HG02885 (cell line): ENCODE measurements around the gene BPIFB6.

ENCODE experiments used
- ATAC-seq: cut with Tn5 transposase; IDR thresholded peaks from one replicate; pipeline ENCODE4 v1.9.1; 2021; ENCODE audit warnings: mild to moderate bottlenecking; ENCODE audit not compliant: unreplicated experiment, poor library complexity

Gene BPIFB6

DNA sequence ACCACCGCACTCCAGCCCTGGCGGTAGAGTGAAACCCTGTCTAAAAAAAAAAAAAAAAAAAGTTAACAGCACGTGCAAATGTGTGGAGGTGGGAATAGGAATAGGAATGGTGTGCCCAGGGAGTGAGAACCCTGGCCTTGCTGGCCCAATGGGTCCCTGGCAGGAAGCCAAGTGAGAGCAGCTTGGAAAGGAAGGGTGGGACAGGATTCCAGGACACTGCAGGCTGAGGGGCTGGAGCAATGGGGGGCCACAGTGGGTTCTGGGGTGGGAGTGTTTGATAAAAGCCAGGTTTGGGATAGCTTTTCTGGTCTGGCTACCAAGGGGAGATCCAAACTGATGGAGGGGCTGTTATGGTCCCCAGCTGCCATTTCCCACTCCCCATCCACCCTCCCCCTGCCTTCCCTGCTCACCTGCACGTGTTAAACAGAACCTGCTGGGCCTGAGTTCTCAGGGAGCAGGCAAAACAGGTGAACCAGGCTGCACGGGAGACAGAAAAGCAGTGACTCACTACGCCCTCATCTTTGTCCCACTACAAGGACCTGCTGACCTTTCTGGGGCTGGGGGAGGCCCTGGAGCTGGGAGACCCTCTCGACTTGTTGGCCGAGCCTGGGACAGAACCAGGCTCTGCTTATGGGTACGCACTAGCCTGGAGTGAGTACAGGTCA, 30.5 kb upstream of the BPIFB6 start:
- ATAC-seq = no peak

GRCh38 chr20:33002087-33002808, 29.2 kb upstream of the BPIFB6 start:
- ATAC-seq = no peak

DNA sequence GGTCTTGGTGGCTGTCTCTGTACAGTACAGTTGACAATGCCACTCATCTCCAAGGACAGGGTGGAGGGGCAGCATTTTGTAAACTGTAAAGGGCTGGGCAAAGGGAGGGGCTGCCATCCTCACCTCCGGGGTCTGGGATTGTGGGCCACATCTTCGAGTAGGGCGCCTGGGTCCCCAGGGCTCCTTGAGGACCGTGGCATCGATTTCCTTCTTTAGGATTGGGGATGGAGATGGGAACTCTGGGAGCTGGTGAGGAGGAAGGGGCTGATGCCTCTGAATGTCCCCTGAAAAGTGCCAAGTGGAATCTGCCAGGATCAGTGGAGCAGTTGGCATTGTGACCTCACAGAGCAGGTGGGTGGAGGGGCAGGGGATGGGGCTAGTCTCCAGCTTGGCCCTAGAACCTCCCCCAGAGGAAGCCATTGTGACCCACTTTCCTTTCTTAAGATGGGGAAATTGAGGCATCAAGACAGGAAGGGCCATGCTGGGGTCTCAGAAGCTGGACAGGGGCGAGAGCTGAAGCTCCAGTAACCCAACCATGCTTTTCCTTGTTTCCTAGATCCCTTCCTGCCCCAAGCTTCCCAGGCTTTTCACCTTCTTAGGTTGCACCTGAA, 27.2 kb upstream of the BPIFB6 start, which contains the start of gene SUN5:
SUN5 (minus strand) TSS at position 293 of the 611 bp plus-strand sequence; CDS start at position 200, 93 bp downstream.
- ATAC-seq = no peak

- no peak for ATAC-seq
These were observed 26.3 kb upstream of the BPIFB6 start for GRCh38 chr20:33005132-33005566.

GRCh38 chr20:33005908-33006775, 25.3 kb upstream of the BPIFB6 start:
- no peak for ATAC-seq

GRCh38 chr20:33006776-33007375, 24.6 kb upstream of the BPIFB6 start:
- ATAC-seq = no peak

DNA sequence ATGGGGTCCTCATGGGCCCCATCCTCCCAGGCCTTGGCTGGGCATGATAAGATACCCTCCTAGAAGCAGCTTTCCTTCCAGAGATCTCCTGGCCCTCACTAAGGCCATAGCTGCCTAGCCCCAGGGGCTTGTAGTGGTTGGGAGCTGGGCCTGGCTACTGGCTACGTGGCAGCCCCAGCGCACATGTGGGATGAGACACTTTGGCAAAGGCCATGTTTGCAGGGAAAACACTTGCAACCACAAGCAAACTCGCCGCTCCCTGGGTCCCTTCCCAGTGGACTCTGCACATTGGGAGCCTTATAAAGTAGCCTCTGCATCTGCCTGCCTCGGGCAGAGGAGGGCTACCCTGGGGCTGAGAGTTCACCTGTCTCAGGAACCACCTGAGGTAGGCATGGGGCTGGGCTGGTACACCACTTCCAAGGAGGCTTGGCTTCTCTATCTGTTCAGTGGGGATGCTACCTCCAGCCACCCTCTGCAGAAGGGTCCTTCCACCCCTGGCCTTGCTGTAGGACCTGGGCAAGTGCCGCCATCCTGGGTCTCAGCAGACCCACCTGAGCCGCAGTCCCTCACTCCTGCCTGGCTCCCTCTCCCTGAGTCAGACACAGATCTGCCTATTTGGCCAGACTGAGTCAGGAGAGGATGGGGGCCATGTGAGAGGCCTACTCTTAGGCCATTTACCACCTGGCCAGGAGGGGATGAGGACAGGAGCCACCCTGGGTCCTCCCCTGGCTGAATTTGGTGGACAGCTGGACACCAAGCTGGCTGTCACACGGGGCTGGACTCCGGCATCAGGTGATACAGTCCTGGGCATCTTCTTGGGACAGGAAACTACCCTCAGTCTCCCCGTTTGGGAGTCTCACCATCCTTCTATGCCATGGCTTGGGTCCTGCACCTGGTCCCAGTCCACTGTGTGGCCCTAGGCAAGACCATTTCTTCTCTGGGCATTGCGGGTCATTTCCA, 23.8 kb upstream of the BPIFB6 start, which contains the start of gene BPIFB2:
BPIFB2 (plus strand) TSS at position 329 of the 960 bp plus-strand sequence. CDS start 871 bp downstream, outside the sequence.
- ATAC-seq = no peak

DNA sequence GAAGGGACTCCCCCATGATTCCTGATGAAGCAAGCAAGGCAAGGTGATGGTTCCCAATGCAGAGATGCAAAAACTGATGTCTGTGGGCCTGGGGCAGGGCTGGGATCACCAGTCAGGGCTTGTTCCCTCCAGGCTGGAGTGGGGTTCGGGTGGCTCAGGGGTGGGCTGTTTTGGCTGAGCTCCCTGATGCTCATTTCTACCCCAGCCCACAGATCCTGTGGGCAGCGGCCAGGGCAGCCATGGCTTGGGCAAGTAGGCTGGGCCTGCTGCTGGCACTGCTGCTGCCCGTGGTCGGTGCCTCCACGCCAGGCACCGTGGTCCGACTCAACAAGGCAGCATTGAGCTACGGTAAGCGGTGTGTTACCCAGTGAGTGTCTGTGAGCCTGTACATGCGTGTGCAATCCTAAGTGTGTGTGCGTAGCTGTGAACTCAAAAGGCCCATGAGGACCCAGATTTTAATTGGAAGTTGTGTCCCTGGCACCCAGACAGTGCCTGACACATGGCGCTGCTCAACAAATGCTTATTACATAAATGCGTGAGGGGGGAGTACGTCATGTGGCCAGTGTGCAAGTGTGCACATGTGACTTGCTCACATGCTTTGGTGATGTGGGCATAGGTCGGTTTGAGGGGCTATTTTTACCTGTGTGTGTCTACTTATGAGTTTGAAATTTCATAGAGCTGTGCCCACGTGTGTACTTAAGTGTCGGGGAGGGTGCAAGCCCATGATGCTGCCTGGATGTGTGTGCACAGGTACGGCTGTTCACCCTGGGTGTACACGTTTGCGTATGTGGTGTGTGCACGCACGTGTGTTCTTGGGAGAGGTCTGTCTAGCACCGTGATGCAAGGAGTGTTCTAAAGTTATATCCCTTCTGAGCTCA, 22.9 kb upstream of the BPIFB6 start:
- no peak for ATAC-seq

DNA sequence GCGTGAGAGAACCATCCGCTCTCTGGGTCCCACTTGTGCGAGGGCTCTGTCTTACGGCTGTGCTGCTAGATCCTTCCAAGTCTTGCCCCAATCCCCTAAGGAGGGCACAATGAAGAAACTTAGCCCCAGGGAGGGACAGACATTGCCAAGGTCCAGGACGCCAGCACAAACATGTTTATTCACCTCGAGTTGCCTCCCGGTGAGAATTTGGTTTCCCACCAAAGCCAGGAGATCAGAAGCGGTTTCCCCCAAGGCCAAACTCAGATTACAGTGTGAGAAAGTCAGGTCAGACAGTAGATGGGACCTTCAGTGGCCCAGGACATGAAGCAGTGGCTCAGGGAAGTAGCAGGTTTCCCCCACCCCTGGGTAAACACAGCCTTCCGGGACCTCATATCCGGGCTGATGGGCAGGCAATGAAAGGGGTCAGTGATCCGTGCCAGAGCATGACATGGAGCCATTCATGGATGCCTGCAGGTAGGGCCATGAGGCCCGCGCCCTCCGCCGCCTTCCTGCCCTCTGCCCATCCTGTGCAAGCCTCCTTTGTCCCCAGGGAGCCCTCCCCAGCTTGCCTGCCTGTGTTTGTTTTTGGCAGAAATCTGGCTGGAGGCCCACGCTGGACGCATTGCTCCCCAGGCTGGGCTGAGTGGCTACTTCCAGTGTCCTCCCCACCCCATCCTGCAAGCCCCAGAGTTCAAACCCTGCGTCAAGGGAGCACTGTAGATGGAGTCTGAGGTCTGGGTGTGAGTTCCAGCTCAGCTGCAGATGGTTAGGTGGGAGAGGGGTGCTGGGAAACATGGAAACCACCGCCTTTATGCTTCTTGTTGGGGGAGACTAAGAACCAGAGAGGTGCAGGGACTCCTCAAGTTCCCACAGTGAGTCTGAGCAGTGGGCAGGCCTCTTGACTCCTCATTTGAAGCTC, 22.0 kb upstream of the BPIFB6 start:
- ATAC-seq = no peak

DNA sequence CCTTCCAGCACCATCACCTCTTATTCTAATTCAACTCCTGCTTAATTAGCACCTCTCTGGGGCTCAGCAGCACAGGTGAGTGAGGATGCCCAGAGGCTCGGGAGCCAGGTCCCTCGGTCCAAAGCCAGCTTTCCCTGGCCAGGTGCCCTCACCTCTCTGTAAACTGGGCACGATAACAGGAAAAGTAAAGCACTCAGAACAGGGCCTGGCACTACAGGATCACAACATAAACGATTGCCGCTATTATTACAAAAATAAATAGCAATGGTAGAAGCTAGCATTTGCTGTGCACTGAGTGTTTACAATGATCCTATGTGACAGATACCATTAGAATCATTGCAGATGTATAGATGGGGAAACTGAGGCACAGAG, 21.3 kb upstream of the BPIFB6 start:
- ATAC-seq = no peak

DNA sequence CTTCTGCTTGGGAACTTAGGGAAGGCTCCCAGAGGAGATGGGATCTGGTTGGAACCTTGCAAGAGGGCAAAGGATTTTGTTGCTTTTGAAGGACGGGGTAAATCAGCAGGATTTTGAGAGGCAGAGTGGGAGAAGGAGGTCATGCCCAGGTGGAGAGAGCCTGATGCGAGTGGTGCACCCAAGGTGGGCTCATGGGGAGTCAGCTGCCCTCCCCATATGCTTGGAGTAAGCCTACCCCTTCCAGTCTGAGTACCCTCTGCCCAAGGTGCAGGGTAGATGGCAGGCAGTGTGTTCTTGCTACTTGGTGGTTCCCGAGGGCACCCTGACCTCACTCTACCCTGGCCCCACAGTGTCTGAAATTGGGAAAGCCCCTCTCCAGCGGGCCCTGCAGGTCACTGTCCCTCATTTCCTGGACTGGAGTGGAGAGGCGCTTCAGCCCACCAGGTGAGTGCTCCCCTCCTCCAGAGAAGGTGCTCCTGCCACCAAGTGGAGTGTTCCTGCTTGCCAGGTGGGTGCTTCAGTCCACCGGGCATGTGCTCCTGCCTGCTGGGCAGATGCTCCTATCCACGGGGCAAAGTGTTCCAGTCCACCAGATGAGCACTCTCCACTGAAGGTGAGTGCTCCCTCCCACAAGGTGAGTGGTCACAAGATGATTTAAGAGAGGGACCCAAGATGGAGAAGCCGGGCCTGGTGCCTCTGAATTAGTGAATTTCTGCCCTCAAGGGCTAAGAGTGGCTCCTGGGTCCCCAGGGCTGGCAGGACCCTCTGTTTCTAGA, 20.6 kb upstream of the BPIFB6 start:
- no peak for ATAC-seq

GRCh38 chr20:33012327-33013189, 18.9 kb upstream of the BPIFB6 start:
- no peak for ATAC-seq

DNA sequence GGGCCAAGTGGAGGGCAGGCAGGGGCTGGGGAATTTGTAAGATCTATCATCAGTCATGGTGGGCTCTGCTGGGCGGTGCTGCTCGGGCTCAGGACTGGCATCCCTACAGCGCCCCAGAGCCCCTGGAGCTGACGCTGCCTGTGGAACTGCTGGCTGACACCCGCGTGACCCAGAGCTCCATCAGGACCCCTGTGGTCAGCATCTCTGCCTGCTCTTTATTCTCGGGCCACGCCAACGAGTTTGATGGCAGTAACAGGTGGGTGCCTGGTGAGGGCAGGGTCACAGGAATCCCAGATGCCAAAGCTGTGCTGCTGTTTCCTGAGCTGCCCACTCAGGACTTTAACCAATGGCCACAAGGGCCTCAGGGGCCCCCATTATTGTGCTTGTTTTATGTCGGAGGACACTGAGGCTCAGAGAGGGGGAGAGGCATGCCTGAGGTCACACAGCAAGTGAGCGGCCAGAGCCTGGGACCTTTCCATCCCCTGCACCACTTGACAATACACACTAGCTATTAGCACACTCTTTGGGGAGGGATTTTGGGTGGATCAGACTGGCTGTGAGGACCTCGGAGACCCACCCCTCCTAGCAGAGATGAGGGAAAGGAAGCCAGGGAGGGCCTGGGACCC, 17.6 kb upstream of the BPIFB6 start:
- no peak for ATAC-seq

DNA sequence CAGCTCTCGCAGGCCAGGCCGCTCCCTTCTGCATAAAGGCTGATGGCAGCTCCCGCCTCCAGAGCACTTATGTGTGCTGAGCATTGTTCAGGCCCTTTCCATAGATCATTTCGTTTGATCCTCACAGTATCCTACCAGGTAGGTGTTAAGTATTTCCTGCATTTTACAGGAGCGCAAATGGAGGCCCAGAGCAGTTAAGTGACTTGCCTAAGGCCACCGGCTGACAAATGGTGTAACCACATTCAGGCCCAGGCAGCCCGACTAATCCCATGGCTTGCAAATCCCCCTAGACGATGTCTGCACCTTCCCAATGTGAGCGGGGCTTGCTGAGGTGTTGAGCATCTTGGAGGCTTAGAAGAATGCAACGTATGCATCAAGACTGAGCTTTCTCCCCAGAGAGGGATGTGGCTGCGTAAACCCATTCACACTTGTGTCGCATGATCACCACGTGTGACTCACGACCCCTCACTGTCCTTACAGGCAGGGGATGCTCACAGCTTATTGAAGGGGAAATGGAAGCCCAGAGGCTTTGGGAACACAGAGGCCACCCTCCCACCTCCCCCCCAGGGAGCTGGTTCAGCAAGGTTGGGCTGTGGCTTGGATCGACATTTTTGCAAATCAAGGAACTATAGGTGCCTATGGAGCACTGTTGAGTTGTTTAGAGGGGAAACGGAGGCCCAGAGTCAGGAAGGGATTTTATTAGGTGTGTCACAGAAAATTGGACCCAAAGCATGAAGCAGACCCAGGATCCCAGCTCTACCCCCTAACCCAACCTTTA, 16.9 kb upstream of the BPIFB6 start:
- no peak for ATAC-seq
